GM18909 (cell line): Measurements from ENCODE around the gene EFHC1.
A peak's percentile ranks its signal among the peaks of the same experiment; 100 is the strongest.

Experiments
- ATAC-seq: cut with Tn5 transposase; IDR thresholded peaks from one replicate; pipeline ENCODE4 v1.9.1; 2021; ENCODE audit warnings: mild to moderate bottlenecking; ENCODE audit not compliant: unreplicated experiment, poor library complexity

Gene EFHC1

DNA sequence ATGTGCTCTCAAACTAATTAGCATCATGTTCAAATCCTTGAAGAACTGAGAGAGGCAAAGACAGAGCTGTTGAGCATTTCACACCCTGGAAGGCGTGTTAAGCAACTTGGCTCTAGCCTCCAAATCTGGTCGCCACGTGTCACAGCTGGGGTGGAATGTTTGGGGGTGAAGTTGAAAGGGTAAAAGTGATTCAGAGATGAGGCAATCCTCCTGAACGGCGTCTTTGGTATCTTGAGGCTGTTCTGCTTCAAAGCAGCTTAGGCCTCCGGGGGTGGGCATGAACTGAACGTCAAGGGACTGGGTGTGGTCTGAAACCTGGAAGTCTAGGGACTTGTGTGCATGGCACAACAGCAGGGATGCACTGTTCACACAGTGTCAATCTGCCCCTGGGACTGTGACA is 94.4 kb downstream of the EFHC1 start:
- no peak for ATAC-seq

DNA sequence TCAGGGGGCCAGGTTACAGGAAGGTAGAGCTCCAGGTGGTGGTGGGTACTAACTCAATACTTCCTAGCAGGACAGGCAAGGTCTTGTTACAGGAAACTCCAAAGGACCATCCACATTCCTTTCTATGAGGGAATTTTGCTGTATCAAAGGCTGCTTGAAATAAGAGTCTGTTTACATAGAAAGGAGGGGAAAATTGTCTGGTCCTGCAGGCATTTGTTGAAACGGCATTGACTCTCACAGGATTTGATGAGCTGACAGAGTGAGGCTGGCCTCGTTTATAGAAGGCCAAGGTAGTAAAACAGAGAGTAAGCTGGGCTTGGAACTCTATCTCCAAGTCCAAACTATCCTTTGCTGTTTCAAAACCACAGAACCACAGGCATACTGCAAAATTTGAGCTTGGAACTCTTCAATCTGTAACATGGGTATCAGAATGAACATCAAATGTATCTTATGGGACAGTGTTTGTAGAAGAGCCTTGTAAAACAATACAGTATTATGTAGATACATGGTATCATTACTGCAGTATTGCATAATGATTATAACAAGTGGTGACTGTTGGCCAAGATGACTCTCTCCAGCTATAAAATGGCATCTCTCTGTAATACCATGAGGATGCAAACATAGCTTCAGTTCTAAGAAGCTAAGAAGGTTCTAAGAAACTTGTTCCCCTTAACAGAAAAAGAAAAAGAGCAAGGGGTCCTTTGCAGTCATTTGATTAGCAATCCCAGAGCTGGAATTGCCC is 95.2 kb downstream of the EFHC1 start:
- no peak for ATAC-seq

DNA sequence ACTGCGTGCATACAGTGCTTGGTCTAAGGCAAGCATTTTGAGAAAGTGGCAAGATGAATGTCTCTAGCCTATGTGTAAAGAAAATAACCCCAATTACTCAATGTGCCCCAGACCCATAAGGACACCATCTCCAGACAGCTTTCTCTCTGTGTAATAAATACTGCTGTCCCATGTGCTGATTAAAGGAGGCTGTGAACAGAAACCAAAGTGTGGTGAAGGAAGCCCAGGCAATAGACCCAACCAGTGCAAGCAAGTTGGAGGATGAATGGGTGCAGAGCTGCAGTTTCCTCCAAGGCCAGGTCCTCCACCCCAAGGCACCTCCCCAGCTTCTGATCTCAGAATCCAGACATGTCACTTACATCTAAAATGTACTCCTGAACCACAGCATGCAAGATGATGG is 96.1 kb downstream of the EFHC1 start:
- no peak for ATAC-seq

DNA sequence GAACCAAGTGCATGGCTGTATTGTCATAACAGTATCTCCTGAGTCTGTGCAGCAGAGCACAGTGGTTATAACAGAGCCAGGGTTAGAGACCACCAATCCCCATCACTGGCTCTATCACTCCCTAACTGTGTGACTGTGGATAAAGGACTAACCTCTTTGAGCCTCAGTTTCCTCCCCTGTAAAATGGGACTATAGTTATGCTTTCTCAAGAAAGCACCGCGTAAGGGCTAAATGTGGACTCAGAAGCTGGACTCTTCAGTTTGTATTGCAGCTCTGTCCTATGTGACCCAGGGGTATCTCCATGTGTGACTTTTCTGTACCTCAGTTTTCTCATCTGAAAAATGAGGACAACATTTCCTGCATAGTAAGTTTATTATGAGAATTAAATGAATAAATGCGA is 96.8 kb downstream of the EFHC1 start:
- no peak for ATAC-seq

DNA sequence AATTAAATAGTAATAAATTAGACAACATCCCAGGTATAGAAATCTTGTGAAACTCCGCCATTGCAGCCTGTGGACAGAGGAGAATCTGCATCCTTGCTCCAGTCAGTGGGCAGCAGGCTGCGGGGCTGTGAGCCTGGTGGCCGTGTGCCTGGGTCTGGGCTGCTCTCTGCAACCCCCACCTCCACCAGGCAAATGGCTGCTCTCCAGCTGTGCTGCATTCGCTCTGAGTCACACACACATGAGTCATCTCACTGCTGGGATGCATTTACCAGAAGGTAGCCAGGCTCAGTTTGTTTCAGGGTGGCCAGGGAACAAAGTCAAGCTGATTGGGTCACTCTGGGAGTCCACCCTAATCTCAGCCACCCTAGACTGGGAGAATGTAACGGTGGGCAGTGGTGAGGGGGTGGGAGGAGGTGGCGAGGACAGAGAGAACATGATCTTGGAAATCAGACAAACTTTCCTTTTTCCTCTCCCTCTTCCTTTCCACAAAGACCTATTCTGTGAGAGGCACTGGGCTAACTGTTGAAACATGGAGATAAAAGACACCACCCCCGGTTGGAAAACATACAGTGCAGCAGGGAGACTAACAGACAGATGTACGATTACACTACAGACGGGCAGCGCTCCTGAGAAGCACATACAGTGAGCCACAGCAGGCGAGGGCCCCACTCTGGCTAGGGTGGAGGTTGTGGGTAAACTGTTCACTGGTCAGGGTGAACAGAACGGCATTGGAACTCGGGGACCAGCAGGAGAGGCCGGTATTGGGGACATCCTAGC is 97.5 kb downstream of the EFHC1 start:
- ATAC-seq: peak; percentile 91

DNA sequence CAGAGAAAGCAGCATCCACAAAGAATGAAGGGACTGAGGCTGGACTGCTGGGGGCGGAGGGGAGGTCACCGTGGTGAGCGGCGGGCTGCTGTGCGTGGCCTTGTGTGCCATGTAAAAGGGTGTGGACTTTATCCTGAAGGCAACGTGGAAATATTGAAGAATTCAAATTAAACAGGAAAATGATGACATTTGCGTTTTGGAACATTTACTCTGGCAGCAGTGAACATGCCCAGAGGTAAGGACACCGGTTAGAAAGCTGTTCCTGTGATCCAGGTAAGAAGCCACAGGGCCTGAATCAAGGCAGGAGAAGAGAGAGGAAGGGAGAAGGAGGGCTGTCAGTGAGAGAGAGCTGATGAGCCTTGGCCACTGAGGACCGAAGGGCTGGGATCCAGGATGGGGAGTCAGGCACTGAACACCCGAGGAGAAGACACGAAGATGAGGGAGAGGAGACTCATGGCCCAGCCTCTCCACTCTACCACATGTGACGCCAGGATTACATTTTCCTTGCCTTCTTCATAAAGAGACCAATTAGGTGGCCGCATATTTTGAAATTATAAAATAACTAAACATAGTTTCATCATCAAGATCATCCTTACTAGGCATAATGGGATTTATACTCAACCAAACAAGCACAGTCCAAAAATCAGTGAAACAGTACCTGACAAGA is 98.3 kb downstream of the EFHC1 start:
- ATAC-seq: no peak

DNA sequence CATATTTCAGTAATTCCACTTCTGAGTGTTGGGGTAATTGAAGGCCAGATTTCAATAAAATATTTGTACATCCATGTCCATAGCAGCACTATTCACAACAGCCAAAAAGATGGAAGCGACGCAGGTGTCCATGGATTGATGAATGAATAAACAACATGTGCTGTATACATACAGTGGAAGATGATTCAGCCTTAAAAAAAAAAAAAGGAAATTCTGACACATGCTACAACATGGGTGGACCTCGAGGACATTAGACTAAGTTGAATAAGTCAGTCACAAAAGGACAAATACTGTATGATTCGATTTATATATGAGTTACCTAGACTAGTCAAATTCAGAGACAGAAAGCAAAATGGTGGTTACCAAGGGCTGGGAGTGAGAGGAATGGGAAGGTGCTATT is 99.5 kb downstream of the EFHC1 start:
- ATAC-seq: no peak

DNA sequence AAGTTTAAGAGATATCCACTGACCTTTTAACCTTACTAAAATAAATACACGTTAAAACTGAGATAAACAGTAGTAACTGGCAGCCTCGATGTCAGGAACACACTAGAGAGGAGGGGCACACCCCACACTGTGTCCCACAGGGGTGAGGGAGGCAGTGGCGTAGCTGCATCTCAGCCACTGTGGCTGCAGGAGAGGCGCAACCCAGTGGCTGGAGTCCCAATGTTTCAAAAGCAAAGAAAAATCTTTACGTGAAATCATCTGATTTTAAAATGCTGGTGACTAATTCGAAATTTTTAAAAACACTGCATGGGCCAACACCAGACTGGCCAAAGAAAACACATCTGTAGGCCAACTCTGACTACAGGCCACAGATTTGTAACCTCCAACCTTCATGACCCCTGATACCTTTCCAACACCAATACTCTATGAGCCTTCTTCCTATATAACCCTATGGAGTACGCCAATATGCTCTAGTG is 102.0 kb downstream of the EFHC1 start:
- ATAC-seq: no peak

DNA sequence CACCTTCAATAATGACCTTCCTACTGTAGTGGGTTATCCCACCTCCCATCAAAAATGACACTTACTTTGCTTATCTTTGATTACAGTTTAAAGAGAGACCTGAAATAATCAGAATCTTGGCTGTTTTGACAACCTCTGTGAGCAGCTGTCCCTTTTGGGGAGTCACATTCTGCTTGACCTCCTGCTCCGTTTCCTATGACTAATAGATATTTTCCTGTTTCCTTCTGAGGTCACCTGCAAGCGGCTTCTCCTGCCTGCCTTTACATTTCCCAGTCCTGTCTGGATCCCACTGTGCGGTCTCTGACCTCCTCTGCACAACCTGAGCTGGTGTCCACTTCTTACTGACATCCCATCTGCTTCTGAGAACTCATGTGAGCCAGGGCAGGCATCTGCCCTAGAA is 102.5 kb downstream of the EFHC1 start:
- no peak for ATAC-seq

DNA sequence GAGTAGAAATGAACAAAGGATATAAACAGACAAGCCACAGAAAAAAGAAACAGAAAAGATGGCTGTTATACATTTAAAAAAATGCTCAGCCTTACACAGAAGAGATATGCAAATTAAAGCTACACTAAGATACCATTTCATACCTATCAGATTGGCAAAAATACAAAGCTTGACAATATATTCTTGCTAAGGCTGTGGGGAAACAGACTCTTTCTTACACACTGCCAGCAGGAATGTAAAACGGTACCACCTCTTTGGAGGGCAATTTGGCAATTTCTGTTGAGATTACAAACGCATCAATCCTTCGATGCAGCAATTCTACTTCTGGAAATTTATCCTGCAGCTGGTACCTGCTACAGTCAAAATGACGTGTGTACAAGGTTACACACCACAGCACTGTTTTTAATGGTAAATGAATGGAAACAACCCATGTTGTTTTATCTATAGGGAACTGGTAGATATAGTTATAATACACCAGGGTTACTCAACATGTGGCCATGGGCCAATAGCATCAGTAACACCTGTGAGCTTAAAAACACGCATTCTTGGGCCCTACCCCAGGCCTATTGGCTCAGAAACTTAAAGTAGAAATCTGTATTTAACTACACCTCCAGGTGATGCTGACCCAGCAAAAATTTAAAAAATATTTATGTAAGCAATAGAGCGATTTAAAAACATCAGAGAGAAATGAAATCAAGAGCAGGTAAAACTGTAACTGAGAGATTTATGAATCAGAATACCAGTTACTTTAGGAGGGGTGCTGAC is 103.4 kb downstream of the EFHC1 start:
- no peak for ATAC-seq

DNA sequence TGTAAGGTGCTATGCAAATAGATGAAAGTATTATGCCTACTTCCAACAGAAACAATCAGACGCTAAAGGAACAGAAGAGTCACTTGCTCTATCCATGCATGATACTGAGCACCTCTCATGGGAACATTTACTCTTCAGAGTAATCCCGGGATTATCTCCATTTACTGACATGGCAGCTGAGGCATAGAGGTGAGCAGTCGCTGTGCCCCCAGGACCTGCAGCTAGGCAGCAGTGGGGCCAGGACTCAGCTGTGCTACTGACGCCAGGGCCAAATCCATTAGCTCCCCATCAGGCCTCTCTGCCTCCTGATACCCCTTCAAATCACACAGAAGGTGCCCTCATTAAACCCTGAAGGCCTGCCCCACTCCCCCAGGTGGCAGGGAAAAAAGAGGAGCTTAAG is 104.8 kb downstream of the EFHC1 start:
- no peak for ATAC-seq

DNA sequence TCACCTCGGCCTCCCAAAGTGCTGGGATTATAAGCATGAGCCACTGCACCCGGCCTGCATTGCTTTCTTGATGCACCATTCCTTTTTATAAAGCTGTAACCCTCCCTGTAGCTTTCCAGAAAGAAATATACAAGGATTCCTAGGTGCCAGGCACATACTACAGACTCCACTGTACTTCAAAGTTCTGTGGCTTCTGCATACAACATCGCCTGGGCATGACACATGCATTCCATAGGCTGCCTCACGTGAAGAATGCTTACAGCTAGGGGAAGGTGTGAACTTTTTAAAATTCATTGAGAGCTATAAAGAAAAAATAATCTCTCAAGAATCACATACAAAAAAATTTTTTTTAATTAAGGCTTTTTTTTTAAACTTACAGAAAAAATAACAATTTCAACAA is 106.5 kb downstream of the EFHC1 start:
- ATAC-seq: no peak

DNA sequence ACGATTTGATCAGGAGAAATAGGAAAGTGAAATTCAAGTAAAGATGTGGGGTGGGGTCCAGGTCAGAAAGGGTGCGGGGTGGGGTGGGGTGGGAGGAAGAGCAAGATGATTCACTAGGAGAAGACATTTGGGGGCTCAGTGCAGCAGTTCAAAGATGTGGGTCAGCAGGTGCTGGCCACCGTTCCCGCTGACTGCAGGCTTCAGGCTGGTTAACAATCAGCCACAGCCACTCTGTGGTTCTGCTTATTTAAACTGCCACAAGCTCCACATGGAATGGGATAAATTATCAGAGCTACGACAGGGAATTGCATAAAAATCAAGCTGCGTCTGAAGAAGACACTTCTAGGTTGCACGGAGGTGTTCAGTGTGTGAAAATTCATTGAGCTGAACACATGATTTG is 107.3 kb downstream of the EFHC1 start:
- ATAC-seq: no peak

DNA sequence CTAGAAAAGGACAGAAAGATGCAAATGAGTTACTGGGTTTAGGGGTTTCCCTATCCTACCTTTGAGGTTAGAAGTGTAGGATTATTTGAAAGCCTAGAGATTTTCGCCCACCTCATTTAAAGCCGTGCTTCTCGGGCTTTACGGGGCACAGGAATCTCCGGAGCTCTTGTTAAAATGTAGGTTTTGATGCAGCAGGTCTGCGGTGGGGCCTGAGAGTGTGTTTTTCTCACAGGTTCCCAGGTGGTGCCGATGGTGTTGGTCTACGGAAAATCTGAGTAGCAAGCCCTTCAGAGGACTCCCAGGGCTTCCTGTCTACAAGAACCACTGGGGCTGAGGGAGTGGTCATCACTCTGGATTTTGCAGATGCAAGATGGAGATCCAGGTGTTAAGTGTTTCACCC is 109.2 kb downstream of the EFHC1 start:
- ATAC-seq: no peak

DNA sequence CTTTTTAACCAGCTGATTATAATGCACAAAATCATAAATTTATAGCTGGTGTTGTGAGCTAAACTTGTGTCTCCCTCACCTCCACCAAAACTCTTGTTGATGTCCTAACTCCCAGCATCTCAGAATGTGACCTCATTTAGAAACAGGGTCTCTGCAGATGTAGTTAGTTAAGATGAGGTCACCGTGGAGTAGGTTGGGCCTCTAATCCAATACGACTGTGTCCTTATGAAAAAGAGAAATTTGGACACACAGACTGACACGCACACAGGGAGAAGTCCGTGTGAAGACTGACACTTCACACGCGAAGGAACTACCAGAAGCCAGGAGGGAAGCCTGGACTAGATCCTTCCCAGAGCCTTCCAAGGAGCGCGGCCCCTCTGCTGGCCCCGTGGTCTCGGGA is 110.2 kb downstream of the EFHC1 start:
- ATAC-seq: no peak

DNA sequence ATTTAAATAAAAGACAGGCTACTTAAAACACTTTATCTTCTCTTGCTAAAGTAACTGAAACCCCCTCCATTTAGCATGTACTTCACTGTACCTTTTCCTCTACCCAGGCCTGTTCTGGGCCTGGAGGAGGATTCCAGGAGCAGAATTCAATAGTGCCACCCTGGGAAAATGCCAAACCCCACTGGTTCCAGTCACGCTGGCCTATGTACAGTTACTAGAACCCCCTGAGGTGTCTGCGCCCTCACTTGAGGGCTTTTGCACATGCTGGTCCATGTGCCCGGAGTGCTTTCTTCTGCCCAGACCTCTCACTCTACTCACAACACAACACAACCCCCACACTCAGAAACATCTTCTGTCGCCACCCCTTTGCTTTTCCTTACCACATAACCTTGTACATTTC is 111.3 kb downstream of the EFHC1 start:
- ATAC-seq: no peak

DNA sequence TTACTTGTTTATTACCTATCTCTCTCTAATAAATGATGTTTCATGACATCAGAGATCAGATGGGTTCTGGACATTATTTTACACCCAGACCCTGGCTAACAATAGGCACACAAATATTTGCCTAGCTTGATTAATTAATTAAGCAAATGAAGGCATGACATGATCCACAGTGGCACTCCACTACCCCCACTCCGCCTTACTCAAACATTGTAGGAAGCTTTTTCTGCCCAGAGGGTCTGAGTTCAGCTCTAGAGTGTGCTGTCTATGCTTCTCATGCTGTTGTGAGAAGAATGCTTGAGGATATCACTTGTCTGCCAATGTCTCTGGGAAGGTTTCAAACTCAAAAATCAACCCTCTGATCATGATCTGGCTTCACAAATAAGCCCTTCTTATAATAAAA is 111.7 kb downstream of the EFHC1 start:
- ATAC-seq: no peak

DNA sequence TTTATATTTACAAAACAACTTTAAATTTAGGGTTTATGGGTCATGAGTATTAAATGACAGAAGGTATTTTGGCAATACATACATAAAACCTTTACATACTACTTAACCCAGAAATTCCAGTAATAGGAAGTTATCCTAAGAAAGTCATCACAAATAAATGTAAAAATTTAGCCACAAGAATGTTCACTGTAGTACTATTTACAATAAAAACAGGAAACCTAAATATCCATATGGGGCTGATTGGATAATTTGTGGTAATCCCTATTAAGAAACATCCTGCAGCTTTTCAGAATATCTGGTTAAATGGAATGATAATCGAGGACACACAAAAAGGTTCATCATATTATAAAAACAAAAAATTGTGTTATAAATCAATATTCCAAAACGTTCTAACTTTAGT is 112.3 kb downstream of the EFHC1 start:
- ATAC-seq: no peak

DNA sequence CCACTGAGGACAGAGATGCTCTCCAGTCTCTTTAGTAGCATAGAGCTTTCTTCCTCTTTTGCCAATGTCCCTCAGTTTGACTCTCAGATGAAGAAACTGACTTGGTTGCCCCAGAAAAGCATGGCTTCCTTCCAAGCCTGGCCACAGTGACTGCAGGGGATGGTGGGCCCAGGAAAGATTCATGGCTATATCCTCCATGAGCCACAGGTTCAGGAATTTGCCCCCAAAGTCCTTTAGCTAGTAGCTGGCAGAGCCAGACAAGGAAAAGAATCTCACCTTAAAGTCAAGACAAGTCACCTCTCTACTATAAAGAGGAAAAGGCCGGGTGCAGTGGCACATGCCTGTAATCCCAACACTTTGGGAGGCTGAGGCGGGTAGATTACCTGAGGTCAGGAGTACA is 113.3 kb downstream of the EFHC1 start:
- no peak for ATAC-seq

DNA sequence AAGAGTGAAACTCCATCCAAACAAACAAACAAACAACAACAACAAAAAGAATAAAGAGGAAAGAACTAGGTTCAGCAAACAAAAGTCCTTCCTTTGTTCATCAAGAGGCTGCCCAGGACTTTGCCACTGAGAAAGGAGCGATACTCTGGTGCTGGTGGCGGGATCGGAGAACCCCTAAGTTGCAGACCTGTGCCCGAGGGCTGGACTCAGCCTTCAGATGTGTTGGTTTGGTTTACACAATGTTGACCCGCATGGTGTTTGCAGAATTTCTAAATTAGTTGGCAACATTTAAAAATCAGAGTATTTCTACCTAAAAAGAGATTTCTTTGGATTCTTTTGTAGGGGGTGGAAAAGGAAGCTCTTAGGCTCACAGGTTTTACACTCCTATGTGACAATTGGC is 114.2 kb downstream of the EFHC1 start:
- no peak for ATAC-seq

DNA sequence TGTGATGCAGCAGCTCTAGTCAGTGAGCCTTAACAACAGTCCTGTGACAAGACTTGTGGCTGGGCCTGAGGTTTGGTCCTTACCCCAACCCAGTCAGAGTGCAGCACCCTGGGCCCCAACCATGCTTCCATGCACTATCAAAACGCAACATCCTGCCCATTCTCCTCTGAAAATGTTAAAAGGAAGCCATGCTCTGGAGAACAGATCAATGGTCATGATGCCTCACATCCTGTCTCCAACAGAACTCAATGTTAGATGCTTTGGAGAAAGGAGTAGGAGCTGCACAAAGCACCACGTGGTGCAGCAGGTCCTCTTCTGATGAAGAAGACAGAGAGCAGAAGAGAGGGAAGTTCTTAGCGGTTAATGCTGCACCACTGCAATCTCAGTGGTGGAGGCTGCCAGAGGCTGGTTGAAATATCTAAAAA is 114.8 kb downstream of the EFHC1 start:
- peak; percentile 30 for ATAC-seq
